RCC 7860 (cell line): ENCODE results near the gene ABCE1.

Source experiments
- DNase-seq: peaks from one replicate; pipeline ENCODE4 v3.0.0-alpha.2; 2015; ENCODE audit warnings: low spot score
- FAIRE-seq: peaks from 2 replicates; lab custom pipeline; 2012; peaks lifted over from hg19 to GRCh38; lab: Jason Lieb, UNC

ABCE1 gene

DNA sequence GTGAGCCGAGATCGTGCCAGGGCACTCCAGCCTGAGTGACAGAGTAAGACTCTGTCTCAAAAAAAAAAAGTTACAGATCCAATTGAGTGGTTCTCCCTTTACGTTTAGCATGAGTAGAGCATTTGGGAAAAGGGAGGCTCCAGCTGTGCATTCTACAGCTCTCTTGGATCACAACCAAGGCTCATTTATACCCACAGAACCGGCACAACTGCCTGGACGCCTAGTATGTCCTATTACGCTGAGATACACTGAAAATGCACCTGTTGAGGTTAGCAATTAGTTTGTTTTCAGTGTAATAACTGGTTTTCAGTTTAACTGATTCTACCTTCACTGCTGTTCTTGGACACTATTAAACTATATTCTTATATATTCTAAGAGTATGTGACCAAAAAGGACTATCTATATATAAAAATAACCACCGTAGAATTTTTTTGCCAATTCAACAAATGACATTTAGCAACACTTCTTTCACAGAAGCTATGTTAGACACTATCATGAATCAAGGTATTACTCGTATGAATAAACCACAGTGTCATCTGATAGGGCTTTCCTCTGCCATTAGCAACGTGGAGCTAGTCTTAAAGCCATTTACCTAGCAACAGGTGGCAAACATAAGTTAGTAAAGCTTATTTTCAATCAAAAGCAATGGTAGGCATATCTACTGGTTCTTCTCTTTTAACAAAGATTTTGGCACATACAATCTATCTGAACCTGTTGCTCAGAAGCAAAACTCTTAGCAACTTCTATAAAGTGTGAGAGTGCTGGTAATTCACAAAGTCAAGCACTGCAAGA lies 78.7 kb downstream of the ABCE1 start:
- no peak for FAIRE-seq
- no peak for DNase-seq

DNA sequence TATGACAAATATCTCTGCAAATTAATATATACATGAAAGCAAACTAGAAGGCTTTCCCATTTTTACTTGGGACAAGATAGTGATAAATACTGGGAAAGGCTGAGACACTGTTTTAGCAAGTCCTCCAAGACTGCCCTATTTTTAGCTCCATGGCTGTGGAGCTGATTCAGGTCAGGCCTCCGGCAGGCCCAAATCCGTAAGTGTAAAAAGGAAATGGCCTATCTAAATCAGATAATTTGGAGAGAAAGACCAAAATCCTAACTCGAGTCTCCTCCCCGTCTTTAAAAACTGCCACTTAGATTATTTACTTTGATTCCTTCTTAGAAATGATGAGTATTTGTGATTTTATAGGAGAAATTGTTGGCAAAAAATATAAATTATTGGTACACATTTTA lies 79.4 kb downstream of the ABCE1 start:
- FAIRE-seq: no peak
- DNase-seq: no peak

DNA sequence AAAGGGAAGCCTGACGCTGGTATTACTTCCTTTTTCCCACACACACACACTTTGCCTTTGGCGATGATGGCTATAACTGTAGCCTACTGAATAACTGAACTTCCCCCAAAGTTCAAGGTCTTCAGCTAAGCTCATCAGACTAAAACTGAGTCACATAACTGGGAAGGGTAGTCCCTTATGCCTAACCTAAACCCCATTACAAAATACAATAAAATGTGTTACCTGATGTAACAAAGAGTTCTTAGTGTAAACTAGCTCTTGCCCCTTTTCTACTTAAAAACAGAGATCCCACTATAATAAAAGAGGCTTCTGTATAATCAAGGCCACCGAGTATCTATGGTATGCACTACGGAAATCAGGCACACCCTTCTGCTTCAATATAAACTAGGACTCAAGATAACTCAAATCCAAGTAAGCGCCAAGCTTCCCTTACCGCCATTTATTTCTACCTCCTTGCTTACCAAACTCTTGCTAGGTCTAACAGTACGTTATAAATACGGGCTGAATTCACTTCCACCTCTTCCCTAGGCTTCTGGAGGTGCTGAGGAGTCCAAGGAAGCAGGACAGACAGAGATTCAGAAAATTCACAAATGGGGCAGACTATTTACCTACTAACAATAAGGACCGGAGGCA lies 79.9 kb downstream of the ABCE1 start:
- no peak for DNase-seq

DNA sequence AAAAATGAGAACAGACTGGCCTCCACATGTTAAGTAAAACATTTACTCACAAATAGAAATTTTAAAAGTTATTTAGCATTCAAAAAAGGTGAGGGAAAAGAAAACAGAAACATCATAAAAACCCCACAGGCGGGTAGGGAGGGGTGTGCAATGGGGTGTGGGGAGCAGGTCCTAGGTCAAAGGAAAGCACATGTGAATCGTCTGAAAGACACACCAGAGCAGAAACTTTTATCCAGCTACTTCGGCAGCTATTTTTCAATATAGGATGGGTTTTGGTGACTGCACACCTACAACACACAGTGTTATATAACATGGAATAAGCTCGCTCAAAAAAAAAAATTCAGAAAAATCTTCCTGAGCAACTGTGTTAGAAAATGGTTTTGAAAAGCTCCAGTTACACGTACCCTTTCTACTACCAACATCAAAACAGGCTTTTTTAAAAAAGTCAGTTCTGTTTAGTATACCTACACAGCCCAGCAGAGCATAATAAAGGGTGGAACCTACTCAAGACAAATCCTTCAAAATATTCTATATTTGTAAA lies 80.7 kb downstream of the ABCE1 start:
- no peak for FAIRE-seq
- no peak for DNase-seq

More for the DNA sequence above, 79.9 kb downstream of the ABCE1 start:
- no peak for FAIRE-seq
